IMR-90 (cell line): ENCODE results near the gene MAML2.

Source experiments
- BHLHE40 ChIP-seq: fragments of 150-350 bp; IDR thresholded peaks from 2 replicates; pipeline ENCODE4 v1.6.1; 2016; ENCODE audit warnings: mild to moderate bottlenecking, low read depth, low read length
- CEBPB ChIP-seq: IDR thresholded peaks from 2 replicates; pipeline ENCODE4 v1.6.1; 2012; ENCODE audit warnings: low read depth, low read length, improper control_type of control experiment
- FOS ChIP-seq: fragments of 150-350 bp; IDR thresholded peaks from 2 replicates; pipeline ENCODE4 v1.6.1; 2016; ENCODE audit warnings: low read depth, low read length
- MAFK ChIP-seq: IDR thresholded peaks from 2 replicates; pipeline ENCODE4 v1.6.1; 2012; ENCODE audit warnings: low read depth, low read length, improper control_type of control experiment
- MAZ ChIP-seq: IDR thresholded peaks from 2 replicates; pipeline ENCODE4 v1.6.1; 2012; ENCODE audit warnings: low read depth, mild to moderate bottlenecking, low read length, improper control_type of control experiment, moderate library complexity, borderline replicate concordance
- MXI1 ChIP-seq: IDR thresholded peaks from 2 replicates; pipeline ENCODE4 v1.6.1; 2012; ENCODE audit warnings: low read depth, mild to moderate bottlenecking, low read length, moderate library complexity, borderline replicate concordance
- POLR2A ChIP-seq: IDR thresholded peaks from 2 replicates; pipeline ENCODE4 v1.6.1; 2012; ENCODE audit warnings: mild to moderate bottlenecking, low read depth, low read length
- RAD21 ChIP-seq: IDR thresholded peaks from 2 replicates; pipeline ENCODE4 v1.6.1; 2012; ENCODE audit warnings: low read length, improper control_type of control experiment
- RCOR1 ChIP-seq: IDR thresholded peaks from 2 replicates; pipeline ENCODE4 v1.6.1; 2012; ENCODE audit warnings: mild to moderate bottlenecking, low read length, improper control_type of control experiment; ENCODE audit not compliant: insufficient replicate concordance
- RFX5 ChIP-seq: IDR thresholded peaks from 2 replicates; pipeline ENCODE4 v1.8.0; 2012; ENCODE audit warnings: low read depth, mild to moderate bottlenecking, low read length, moderate library complexity
- SMC3 ChIP-seq: fragments of 150-350 bp; IDR thresholded peaks from 2 replicates; pipeline ENCODE4 v1.6.1; 2016; ENCODE audit warnings: low read depth, mild to moderate bottlenecking, antibody characterized with exemption, low read length, moderate library complexity
- USF2 ChIP-seq: fragments of 150-350 bp; IDR thresholded peaks from 2 replicates; pipeline ENCODE4 v1.6.1; 2017; ENCODE audit warnings: mild to moderate bottlenecking, antibody characterized with exemption, low read length, low read depth
- TF ChIP-seq, protein P1 (sequence below): conservative IDR thresholded peaks from 2 replicates; pipeline ENCODE4 v1.5.1; 2012; ENCODE audit warnings: mild to moderate bottlenecking, low read depth, low read length, improper control_type of control experiment
- TF ChIP-seq, protein P2 (sequence below): fragments of 150-350 bp; IDR thresholded peaks from 2 replicates; pipeline ENCODE4 v1.6.1; 2016; ENCODE audit warnings: low read depth, mild to moderate bottlenecking, low read length, moderate library complexity, borderline replicate concordance

- no peak for TF ChIP-seq SMC3
- TF ChIP-seq, protein P1, sequence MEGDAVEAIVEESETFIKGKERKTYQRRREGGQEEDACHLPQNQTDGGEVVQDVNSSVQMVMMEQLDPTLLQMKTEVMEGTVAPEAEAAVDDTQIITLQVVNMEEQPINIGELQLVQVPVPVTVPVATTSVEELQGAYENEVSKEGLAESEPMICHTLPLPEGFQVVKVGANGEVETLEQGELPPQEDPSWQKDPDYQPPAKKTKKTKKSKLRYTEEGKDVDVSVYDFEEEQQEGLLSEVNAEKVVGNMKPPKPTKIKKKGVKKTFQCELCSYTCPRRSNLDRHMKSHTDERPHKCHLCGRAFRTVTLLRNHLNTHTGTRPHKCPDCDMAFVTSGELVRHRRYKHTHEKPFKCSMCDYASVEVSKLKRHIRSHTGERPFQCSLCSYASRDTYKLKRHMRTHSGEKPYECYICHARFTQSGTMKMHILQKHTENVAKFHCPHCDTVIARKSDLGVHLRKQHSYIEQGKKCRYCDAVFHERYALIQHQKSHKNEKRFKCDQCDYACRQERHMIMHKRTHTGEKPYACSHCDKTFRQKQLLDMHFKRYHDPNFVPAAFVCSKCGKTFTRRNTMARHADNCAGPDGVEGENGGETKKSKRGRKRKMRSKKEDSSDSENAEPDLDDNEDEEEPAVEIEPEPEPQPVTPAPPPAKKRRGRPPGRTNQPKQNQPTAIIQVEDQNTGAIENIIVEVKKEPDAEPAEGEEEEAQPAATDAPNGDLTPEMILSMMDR: no peak
- no peak for TF ChIP-seq POLR2A
- TF ChIP-seq MAFK: no peak
- no peak for TF ChIP-seq RFX5
- TF ChIP-seq BHLHE40: no peak
- TF ChIP-seq FOS: no peak
- TF ChIP-seq MXI1: no peak
- TF ChIP-seq USF2: no peak
- TF ChIP-seq MAZ: no peak
- TF ChIP-seq CEBPB: no peak
- TF ChIP-seq, protein P2, sequence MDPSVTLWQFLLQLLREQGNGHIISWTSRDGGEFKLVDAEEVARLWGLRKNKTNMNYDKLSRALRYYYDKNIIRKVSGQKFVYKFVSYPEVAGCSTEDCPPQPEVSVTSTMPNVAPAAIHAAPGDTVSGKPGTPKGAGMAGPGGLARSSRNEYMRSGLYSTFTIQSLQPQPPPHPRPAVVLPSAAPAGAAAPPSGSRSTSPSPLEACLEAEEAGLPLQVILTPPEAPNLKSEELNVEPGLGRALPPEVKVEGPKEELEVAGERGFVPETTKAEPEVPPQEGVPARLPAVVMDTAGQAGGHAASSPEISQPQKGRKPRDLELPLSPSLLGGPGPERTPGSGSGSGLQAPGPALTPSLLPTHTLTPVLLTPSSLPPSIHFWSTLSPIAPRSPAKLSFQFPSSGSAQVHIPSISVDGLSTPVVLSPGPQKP: no peak
- TF ChIP-seq RAD21: no peak
- no peak for TF ChIP-seq RCOR1
Measured at GRCh38 chr11:96265972-96266371, 77.0 kb downstream of the MAML2 start.
